Measurements from ENCODE around the gene ZDHHC24. TPM values are rescaled to one million over a fixed set of nuclear protein-coding genes. Genes with fewer than 3 reads are reported as not detected.

ZDHHC24 gene
- total RNA-seq, 1 donor from 2014 or later = 3.7 TPM

Other genes with a start within 250 kb of the ZDHHC24 start
- 19.3 TPM for gene CD248, start 229.0 kb downstream of the ZDHHC24 start, total RNA-seq
- gene RIN1, start 209.6 kb downstream of the ZDHHC24 start, total RNA-seq = 5.7 TPM
- gene BRMS1, start 200.9 kb downstream of the ZDHHC24 start, total RNA-seq = 28.2 TPM
- 24.5 TPM for gene B4GAT1, start 198.4 kb downstream of the ZDHHC24 start, total RNA-seq
- gene SLC29A2, start 174.3 kb downstream of the ZDHHC24 start, total RNA-seq = 4.2 TPM
- gene NPAS4, start 125.0 kb downstream of the ZDHHC24 start, total RNA-seq = under 0.01 TPM
- gene MRPL11, start 107.2 kb downstream of the ZDHHC24 start, total RNA-seq = 27.1 TPM
- 9.4 TPM for gene PELI3, start 79.1 kb downstream of the ZDHHC24 start, total RNA-seq
- gene DPP3, start 65.6 kb downstream of the ZDHHC24 start, total RNA-seq = 26.1 TPM
- gene BBS1, start 35.4 kb downstream of the ZDHHC24 start, total RNA-seq = 14.6 TPM
- gene ACTN3, start 855 bp upstream of the ZDHHC24 start, total RNA-seq = 156 TPM
- gene CTSF, start 22.6 kb upstream of the ZDHHC24 start, total RNA-seq = 27.1 TPM
- gene CCDC87, start 47.0 kb upstream of the ZDHHC24 start, total RNA-seq = not detected
- 27.7 TPM for gene CCS, start 47.1 kb upstream of the ZDHHC24 start, total RNA-seq
- gene RBM14, start 70.6 kb upstream of the ZDHHC24 start, total RNA-seq = 23.5 TPM
- gene RBM4, start 92.7 kb upstream of the ZDHHC24 start, total RNA-seq = 98.6 TPM
- gene RBM4B, start 131.8 kb upstream of the ZDHHC24 start, total RNA-seq = 32.4 TPM
- 11.5 TPM for gene SPTBN2, start 183.2 kb upstream of the ZDHHC24 start, total RNA-seq